ENCODE data around the gene SLC7A6OS.

- TF ChIP-seq TCF12 (IDR thresholded peaks at IDR 0.05; ENCODE audit: low read depth): no peak
- TF ChIP-seq RAD21 (IDR thresholded peaks at IDR 0.05; ENCODE audit: low read depth): no peak
Observed at GRCh38 chr16:68289202-68289601, 21.5 kb downstream of the SLC7A6OS start.

All from Ishikawa (cell line).